Right cardiac atrium (tissue), 5 donors: ENCODE results near the gene PRPSAP1. TPM values are rescaled to one million over a fixed set of nuclear protein-coding genes. Genes with fewer than 3 reads are reported as not detected.

Experiments
- ATAC-seq, 2 donors: fragments of 200-7000 bp; cut with Tn5 transposase; one replicate each; pipeline versions ENCODE4 v1.8.0 to v1.9.1; 2020; ENCODE audit warnings: moderate library complexity in 2 of 2, mild to moderate bottlenecking in 1 of 2
- DNase-seq, 3 donors: peaks; one replicate each; pipeline ENCODE4 v3.0.0-alpha.2; 2020
- H3K27ac ChIP-seq: one replicate; pipeline ENCODE4 v1.5.1; 2013; ENCODE audit warnings: mild to moderate bottlenecking, low read length, control low read depth, moderate library complexity
- H3K27me3 ChIP-seq: one replicate; pipeline ENCODE4 v1.6.1; 2013; ENCODE audit not compliant: control insufficient read depth, insufficient read depth
- H3K4me1 ChIP-seq: one replicate; pipeline ENCODE4 v1.6.1; 2013; ENCODE audit warnings: low read length; ENCODE audit not compliant: control insufficient read depth, insufficient read depth
- H3K4me3 ChIP-seq: one replicate; pipeline ENCODE4 v1.5.1; 2013; ENCODE audit warnings: low read length, control low read depth
- H3K9me3 ChIP-seq: one replicate; pipeline ENCODE4 v1.6.1; 2013; ENCODE audit warnings: low read length; ENCODE audit not compliant: control insufficient read depth
- WGBS: extraction: QIAGEN DNeasy Blood & Tissue Kit; methylation state at CpG from one replicate; pipeline ENCODE4 v1.1.7; 2013; 5-methylcytosine and 5-hydroxymethylcytosine counted together
- intact Hi-C, 4 donors: fragments of 100-400 bp; cut with DNase I; formaldehyde crosslinking; loops; one replicate each; pipeline versions ENCODE4 v1.11.0 to v1.14.0; 2022 to 2023
- polyA plus RNA-seq: library from polyadenylated mRNA; stranded (reverse); fragments of 200-250 nt; gene quantifications from one replicate; pipeline ENCODE4 v1.2.3, GENCODE V29; 2013
- total RNA-seq, 4 donors: library from RNA; stranded (reverse); fragmentation: NEBNext Ultra II Directional; extraction: Animal tissue kit (Norgen Biotek cat#: 25700); gene quantifications; one replicate each; pipeline ENCODE4 v1.2.1, GENCODE V29; 2021
- donor health status: healthy with polysubstance abuse.
- donor health status: DM: no; HTN: yes; CAD: no.
- donor health status: DM: no; HTN: no; CAD: no.
- donor health status: DM: no; HTN: yes; CAD: no; lungs with severe emphysema.
- donor health status: DM: yes; HTN: yes; CAD: no.

The PRPSAP1 gene
- total and polyA plus RNA-seq, 5 donors, result 31.9 to 45.3 (median 37.4) TPM

GRCh38 chr17:76292567-76292966, 61.1 kb downstream of the PRPSAP1 start:
- ATAC-seq (no peak), DNase-seq (peak in 2 of 3 donors; percentile 18 to 32)
- Histone ChIP-seq H3K4me1 (no peaks in the 10 kb centered on the region), H3K4me3 (no peak overlapping the region), H3K27ac (no peak overlapping the region), H3K9me3 (no peaks in the 10 kb centered on the region), H3K27me3 (no peaks in the 10 kb centered on the region)
- intact Hi-C loops, result loop anchor here in 3 of 4 donors (5.0 to 10.0 kb wide), 2 partner anchors 170 to 278 kb away; no protein-coding TSS in a partner anchor
- 98% methylated on average over 4 of the region's 4 CpGs for WGBS

GRCh38 chr17:76281573-76282371, 71.9 kb downstream of the PRPSAP1 start:
- H3K27me3 ChIP-seq, result no peaks in the 10 kb centered on the region
- intact Hi-C loops, result loop anchor here in 1 of 4 donors (2.0 kb wide), 1 partner anchor 99 kb away; no protein-coding TSS in a partner anchor
- no peak overlapping the region for H3K27ac ChIP-seq
- ATAC-seq (peak; percentile 3 to 15), DNase-seq (peak in 1 of 3 donors; percentile 61)
- no peak overlapping the region for H3K4me3 ChIP-seq
- H3K4me1 ChIP-seq, result no peaks in the 10 kb centered on the region
- no peaks in the 10 kb centered on the region for H3K9me3 ChIP-seq
- 85% methylated on average over 23 of the region's 23 CpGs for WGBS

DNA sequence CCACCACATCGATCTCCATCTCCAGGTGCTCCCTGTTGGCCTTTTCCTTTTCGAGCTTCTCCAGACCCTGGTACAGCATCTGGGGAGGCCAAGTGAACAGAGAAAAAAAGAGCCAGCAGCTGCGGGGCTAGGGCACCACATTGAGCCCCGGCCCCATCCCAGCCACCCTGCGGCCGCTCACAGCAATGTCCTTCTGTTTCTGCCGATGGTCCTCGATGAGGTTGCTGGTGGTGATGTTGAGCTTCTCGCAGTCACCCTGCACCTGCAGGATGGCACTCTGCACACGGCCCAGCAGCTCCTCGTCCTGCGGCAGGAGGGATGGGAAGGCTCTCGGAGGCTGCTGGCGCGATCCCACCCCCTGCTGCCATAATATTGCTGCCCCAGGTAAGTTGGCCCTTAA, 73.1 kb downstream of the PRPSAP1 start:
- WGBS, result 96% methylated on average over 15 of the region's 15 CpGs
- Histone ChIP-seq H3K4me3 (no peak overlapping the region), H3K4me1 (no peaks in the 10 kb centered on the region), H3K27ac (no peak overlapping the region), H3K27me3 (no peaks in the 10 kb centered on the region), H3K9me3 (no peaks in the 10 kb centered on the region)
- ATAC-seq, result no peak
- intact Hi-C loops, result loop anchor here in 1 of 4 donors (2.0 kb wide), 1 partner anchor 98 kb away; no protein-coding TSS in a partner anchor
- peak in 1 of 3 donors; percentile 26 for DNase-seq

DNA sequence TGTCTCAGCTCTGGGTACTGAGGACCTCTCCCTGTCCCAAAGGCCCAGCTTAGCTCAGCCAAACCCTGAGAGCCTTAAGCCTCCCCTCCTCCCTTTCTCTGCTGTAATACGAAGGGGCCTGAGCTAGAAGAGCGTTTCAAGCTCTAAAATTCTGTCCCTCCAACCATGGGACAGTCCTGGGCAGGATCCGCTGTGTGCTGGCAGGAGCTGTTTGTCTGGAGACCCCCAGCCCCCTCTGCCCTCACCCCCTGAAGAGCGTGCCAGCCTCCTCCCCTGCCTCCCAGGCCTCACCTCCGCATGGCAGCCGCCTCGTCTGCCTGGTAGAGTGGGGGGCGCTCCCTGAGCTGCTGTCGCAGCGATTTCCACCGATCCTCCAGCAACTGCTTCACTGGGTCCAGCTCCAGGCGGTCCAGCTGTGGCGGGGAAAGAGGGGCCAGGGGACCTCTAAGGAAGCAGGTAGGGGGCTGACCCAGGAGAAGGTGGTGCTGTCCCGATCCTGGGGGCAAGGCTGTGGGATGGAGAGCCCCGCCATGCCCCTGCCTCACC, 73.9 kb downstream of the PRPSAP1 start:
- DNase-seq (peak in 2 of 3 donors; percentile 47 to 59), ATAC-seq (no peak)
- H3K9me3 ChIP-seq, result no peaks in the 10 kb centered on the region
- no peaks in the 10 kb centered on the region for H3K27me3 ChIP-seq
- no peaks in the 10 kb centered on the region for H3K4me1 ChIP-seq
- H3K27ac ChIP-seq, result no peak overlapping the region
- WGBS, result 90% methylated on average over 15 of the region's 15 CpGs
- H3K4me3 ChIP-seq, result no peak overlapping the region
- intact Hi-C loops, result loop anchor here (1.0 to 5.0 kb wide), 4 partner anchors 97 to 159 kb away; no protein-coding TSS in a partner anchor

DNA sequence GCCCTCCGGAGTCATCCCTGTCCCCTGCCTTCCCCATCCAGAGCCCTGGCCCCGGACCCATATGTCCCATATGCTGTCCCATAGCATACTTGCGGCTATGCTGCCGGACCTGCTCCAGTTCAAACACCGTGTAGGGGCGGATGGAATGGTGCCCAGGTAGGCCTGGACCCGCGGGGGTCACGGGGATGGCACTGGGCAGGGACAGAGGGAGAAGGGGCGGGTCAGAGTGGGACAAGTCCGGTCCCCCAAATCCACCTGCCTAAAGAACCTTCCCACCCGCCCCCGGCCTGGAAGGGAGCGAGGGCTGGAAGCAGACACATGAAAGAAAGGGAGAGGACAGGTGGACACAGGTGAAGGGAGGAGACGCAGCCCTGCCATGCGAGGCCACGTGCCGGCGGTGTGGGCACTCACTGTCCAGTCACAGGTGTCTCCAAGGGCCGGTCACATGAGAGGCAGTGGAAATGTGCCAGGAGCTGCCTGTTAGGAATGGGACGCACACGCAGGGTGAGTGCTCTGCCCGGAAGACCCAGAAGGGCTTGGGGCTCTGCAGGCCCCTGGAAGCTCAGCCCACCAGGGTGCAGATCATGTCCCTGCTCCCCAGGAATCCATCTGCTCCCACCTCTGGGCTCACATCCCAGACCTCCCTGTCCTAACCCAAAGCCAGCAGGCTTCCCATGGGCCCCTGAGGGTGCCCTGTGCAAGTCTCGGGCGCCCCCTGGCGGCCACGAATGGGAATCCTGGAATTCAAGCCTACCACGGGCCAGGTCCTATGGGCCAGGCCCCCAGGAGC, 74.6 kb downstream of the PRPSAP1 start:
- Histone ChIP-seq H3K4me3 (no peak overlapping the region), H3K4me1 (no peaks in the 10 kb centered on the region), H3K27me3 (no peaks in the 10 kb centered on the region), H3K27ac (no peak overlapping the region), H3K9me3 (no peaks in the 10 kb centered on the region)
- ATAC-seq (peak; percentile 84 to 85), DNase-seq (peak; percentile 88 to 96 (median 96))
- 58% methylated on average over 28 of the region's 28 CpGs for WGBS
- intact Hi-C loops, result loop anchor here (1.0 to 5.0 kb wide), 3 partner anchors 156 to 158 kb away; no protein-coding TSS in a partner anchor

DNA sequence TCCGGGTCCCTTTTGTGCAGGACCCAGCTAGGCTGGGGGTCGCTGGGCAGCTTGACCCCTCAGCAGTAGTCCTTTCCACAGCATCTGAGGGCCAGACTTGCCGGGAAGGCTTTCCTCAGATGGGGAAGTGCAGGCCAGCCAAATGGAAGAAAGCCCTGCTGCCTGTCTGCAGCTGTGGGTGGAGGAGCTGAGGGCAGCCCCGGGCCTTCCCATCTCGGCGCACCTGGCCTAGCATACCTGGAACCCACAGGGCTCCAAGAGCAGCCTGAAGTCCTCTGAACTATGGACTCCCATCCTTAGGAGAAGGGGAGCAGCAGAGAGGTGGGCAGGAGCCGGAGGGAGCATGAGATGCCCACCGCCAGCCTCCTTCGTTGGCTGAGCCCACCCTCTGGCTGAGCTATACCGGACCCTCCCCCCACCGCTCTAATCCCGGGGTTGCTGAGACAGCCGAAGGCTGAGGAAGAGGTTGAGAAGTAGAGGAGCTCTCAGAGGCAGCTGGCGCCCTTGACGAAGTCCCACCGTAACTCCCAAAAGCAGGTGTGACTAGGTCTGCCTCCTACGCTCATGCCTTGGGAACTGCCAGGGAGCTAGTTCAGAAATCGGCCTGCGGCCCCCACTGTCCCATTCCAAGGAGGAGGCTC, 75.3 kb downstream of the PRPSAP1 start:
- H3K4me3 ChIP-seq, result no peak overlapping the region
- WGBS, result 88% methylated on average over 19 of the region's 19 CpGs
- DNase-seq, result no peak
- H3K27ac ChIP-seq, result no peak overlapping the region
- intact Hi-C loops, result loop anchor here in 3 of 4 donors (2.0 to 5.0 kb wide), 2 partner anchors 156 kb away; no protein-coding TSS in a partner anchor
- no peaks in the 10 kb centered on the region for H3K9me3 ChIP-seq
- no peak for ATAC-seq
- no peaks in the 10 kb centered on the region for H3K27me3 ChIP-seq
- no peaks in the 10 kb centered on the region for H3K4me1 ChIP-seq

DNA sequence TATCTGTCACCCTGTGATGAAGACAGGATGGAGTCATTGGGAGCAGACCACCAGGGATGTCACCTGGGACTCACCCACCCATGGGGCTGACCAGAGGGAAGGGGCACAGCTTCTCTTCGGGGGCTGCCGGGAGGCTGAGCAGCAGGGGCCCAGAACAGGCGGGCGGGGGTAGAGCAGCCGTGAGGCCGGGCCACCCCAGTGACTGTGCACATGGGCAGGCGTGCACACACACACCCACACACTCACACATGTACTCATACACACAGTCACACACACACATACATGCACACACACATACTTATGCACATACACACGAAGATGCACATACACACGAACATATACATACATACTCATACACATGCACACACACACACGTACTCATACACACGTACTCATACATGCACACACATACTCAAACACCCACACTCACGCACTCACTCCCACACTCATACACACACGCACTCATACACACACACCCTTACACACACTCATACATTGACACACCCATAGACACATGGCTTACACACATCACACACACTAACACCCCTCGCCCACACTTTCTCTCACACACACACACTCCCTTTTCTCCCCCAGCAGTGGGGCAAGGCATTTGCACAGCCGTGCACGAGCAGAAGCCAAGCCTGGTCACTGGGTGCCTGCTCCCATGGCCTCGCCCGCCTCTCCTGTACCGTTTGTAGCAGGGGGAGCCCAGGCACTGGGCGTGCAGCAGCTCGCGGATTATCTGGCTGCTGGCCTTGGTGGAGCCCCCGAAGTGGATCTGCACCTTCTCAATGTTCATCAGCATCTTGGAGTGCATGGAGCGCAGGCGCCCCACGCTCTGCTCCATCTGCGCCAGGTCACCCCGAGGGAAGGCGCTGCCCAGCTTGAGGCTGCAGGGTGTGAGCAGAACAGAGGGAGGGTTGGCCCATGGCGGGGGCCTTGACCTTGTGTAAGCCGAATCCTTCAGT, 76.1 kb downstream of the PRPSAP1 start:
- 90% methylated on average over 31 of the region's 31 CpGs for WGBS
- H3K9me3 ChIP-seq, result no peaks in the 10 kb centered on the region
- DNase-seq (peak in 2 of 3 donors; percentile 42 to 56), ATAC-seq (no peak)
- H3K4me3 ChIP-seq, result no peak overlapping the region
- intact Hi-C loops, result loop anchor here in 3 of 4 donors (2.0 to 5.0 kb wide), 2 partner anchors 155 kb away; no protein-coding TSS in a partner anchor
- no peaks in the 10 kb centered on the region for H3K27me3 ChIP-seq
- no peaks in the 10 kb centered on the region for H3K4me1 ChIP-seq
- no peak overlapping the region for H3K27ac ChIP-seq

DNA sequence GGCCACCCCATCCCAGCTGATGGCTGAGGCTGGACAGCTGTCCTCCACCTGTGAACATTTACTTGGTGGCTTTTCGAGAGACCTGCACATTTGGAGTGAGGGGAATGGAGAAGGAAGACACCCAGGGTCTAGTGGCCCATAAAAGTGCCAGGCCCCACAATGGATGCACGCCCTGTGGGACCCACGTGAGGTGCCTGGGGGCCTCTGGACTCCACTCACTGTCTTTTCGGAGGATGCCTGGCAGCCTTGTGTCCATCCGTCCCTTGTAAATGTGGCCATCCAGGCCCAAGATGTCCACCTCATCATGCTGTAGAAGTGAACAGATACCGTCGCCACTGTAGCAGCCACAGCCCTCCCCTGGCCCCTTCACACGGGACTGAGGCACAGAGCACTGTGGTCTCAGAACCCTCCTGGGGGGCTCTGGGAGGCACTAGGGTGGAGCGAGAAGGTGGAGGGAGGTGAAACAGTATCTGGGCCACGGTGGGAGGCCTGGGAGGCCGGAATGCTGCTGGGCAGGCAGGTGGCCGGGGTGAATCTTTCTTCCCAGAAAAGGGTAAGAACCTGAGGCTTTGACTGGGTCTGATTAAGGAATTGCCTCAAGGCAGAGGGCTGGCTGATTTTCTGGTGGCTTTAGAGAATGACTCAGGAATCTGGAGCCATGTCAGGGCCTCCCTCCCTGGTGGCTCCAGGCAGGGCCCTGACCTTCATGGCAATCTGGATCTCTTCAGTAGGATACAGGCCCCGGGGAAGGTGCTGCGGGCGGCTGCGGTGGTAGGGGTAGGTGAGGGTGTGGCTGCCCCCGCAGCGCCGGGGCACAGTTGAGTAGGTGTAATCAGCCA, 77.0 kb downstream of the PRPSAP1 start:
- Histone ChIP-seq H3K4me3 (no peak overlapping the region), H3K4me1 (peaks cover 3% of the 10 kb centered on the region), H3K9me3 (no peaks in the 10 kb centered on the region), H3K27ac (no peak overlapping the region), H3K27me3 (no peaks in the 10 kb centered on the region)
- DNase-seq (peak in 2 of 3 donors; percentile 52 to 54), ATAC-seq (no peak)
- intact Hi-C loops, result loop anchor here in 2 of 4 donors (5.0 kb wide), 1 partner anchor 154 kb away; no protein-coding TSS in a partner anchor
- WGBS, result 88% methylated on average over 19 of the region's 19 CpGs

DNA sequence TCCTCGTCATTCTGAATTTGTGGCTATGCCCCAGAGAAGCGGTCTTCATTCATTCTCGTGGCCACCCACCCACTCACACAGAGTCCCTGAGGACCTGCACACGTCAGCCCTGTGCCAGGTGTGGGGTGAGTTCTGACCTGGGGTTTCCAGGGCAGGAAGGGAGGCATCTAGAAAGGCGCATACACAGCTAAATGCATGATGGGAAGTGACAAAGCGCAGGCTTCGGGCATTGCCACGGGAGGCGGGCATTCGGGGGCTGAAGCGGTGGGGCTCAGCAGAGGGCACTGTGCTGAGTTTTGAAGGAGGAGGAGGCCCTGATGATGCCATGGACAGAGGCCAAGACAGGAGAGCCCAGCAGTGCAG, 77.7 kb downstream of the PRPSAP1 start:
- no peaks in the 10 kb centered on the region for H3K27me3 ChIP-seq
- no peak overlapping the region for H3K4me3 ChIP-seq
- DNase-seq (no peak), ATAC-seq (no peak)
- intact Hi-C loops, result loop anchor here in 2 of 4 donors (5.0 kb wide), 1 partner anchor 154 kb away; no protein-coding TSS in a partner anchor
- H3K9me3 ChIP-seq, result no peaks in the 10 kb centered on the region
- H3K4me1 ChIP-seq, result peaks cover 7% of the 10 kb centered on the region
- 87% methylated on average over 11 of the region's 11 CpGs for WGBS
- H3K27ac ChIP-seq, result no peak overlapping the region
